ENCODE data around the gene IP6K2. TPM values are rescaled to one million over a fixed set of nuclear protein-coding genes. Genes with fewer than 3 reads are reported as not detected.
A peak's percentile ranks its signal among the peaks of the same experiment; 100 is the strongest.

The IP6K2 gene
- total and polyA plus RNA-seq, 2 of the 13 experiments (the other 11 are each of a cell fraction or from before 2014, with no cell fraction given), result 85.5 to 112 TPM

GRCh38 chr3:48685603-48686511, 31.2 kb downstream of the IP6K2 start, which contains the start of gene NCKIPSD (continued):
- no peak for TF ChIP-seq ZKSCAN1 (IDR thresholded peaks at IDR 0.05; ENCODE audit: low read length)
- no peak for TF ChIP-seq TCF12 (IDR thresholded peaks at IDR 0.05)
- peak; percentile 72 for TF ChIP-seq TCF12 (CRISPR knock-in tag; IDR thresholded peaks at IDR 0.05)
- no peak for TF ChIP-seq HNF1A (IDR thresholded peaks at IDR 0.05; ENCODE audit: low read depth)
- TF ChIP-seq HNF1A (CRISPR knock-in tag; IDR thresholded peaks at IDR 0.05; ENCODE audit: borderline replicate concordance), result peak; percentile 76
- TF ChIP-seq CREB3 (CRISPR knock-in tag; IDR thresholded peaks at IDR 0.05), result no peak
- no peak for TF ChIP-seq NFIC (IDR thresholded peaks at IDR 0.05; ENCODE audit: low read length)
- no peak for TF ChIP-seq ZBTB42 (CRISPR knock-in tag; IDR thresholded peaks at IDR 0.05)
- TF ChIP-seq NFRKB (IDR thresholded peaks at IDR 0.05), result no peak
- TF ChIP-seq ZNF780A (CRISPR knock-in tag; IDR thresholded peaks at IDR 0.05), result no peak; the same call in 1 of the 2 replicates
- no peak for TF ChIP-seq ZNF562 (CRISPR knock-in tag; IDR thresholded peaks at IDR 0.05; ENCODE audit: borderline replicate concordance)
- TF ChIP-seq, protein P1, sequence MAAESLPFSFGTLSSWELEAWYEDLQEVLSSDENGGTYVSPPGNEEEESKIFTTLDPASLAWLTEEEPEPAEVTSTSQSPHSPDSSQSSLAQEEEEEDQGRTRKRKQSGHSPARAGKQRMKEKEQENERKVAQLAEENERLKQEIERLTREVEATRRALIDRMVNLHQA (CRISPR knock-in tag; IDR thresholded peaks at IDR 0.05), result no peak; the same call in 1 of the 2 replicates
- TF ChIP-seq ZNF292 (CRISPR knock-in tag; IDR thresholded peaks at IDR 0.05; ENCODE audit: borderline replicate concordance, low read depth), result no peak
- TF ChIP-seq, protein P2, sequence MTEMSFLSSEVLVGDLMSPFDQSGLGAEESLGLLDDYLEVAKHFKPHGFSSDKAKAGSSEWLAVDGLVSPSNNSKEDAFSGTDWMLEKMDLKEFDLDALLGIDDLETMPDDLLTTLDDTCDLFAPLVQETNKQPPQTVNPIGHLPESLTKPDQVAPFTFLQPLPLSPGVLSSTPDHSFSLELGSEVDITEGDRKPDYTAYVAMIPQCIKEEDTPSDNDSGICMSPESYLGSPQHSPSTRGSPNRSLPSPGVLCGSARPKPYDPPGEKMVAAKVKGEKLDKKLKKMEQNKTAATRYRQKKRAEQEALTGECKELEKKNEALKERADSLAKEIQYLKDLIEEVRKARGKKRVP (CRISPR knock-in tag; IDR thresholded peaks at IDR 0.05), result no peak
- TF ChIP-seq MEIS2 (CRISPR knock-in tag; IDR thresholded peaks at IDR 0.05), result peak; percentile 51; the same call in 1 of the 2 replicates
- TF ChIP-seq MEIS1 (CRISPR knock-in tag; IDR thresholded peaks at IDR 0.05; ENCODE audit: borderline replicate concordance), result 0 out of 2 replicates have a peak, but pooled peaks have one; percentile 40
- TF ChIP-seq, protein P3, sequence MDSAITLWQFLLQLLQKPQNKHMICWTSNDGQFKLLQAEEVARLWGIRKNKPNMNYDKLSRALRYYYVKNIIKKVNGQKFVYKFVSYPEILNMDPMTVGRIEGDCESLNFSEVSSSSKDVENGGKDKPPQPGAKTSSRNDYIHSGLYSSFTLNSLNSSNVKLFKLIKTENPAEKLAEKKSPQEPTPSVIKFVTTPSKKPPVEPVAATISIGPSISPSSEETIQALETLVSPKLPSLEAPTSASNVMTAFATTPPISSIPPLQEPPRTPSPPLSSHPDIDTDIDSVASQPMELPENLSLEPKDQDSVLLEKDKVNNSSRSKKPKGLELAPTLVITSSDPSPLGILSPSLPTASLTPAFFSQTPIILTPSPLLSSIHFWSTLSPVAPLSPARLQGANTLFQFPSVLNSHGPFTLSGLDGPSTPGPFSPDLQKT (CRISPR knock-in tag; IDR thresholded peaks at IDR 0.05; ENCODE audit: borderline replicate concordance), result no peak
- TF ChIP-seq CREB1 (IDR thresholded peaks at IDR 0.05), result no peak; the same call in 1 of the 2 replicates
- no peak for TF ChIP-seq CREB1 (CRISPR knock-in tag; IDR thresholded peaks at IDR 0.05)
- peak; percentile 70 for TF ChIP-seq PHF20 (CRISPR knock-in tag; IDR thresholded peaks at IDR 0.05)
- peak; percentile 30; the same call in 1 of the 2 replicates for TF ChIP-seq ZNF614 (CRISPR knock-in tag; IDR thresholded peaks at IDR 0.05; ENCODE audit: borderline replicate concordance)
- TF ChIP-seq IKZF1 (IDR thresholded peaks at IDR 0.05), result no peak
- TF ChIP-seq PRPF4 (IDR thresholded peaks at IDR 0.05; ENCODE audit: low read depth, low read length, poor library complexity, severe bottlenecking), result no peak

Data from HepG2 (cell line).